NCI-H1105 (cell line): ENCODE results near the gene ZNF217.
"Not testable (repeated sequence)": the region's sequence is repeated elsewhere in the genome, so short reads cannot be mapped to it uniquely, and the experiment has no call there.

ENCODE experiments used
- DNase-seq: peaks from one replicate; lab custom pipeline; 2025; lab: John Stamatoyannopoulos, UW

ZNF217 gene

DNA sequence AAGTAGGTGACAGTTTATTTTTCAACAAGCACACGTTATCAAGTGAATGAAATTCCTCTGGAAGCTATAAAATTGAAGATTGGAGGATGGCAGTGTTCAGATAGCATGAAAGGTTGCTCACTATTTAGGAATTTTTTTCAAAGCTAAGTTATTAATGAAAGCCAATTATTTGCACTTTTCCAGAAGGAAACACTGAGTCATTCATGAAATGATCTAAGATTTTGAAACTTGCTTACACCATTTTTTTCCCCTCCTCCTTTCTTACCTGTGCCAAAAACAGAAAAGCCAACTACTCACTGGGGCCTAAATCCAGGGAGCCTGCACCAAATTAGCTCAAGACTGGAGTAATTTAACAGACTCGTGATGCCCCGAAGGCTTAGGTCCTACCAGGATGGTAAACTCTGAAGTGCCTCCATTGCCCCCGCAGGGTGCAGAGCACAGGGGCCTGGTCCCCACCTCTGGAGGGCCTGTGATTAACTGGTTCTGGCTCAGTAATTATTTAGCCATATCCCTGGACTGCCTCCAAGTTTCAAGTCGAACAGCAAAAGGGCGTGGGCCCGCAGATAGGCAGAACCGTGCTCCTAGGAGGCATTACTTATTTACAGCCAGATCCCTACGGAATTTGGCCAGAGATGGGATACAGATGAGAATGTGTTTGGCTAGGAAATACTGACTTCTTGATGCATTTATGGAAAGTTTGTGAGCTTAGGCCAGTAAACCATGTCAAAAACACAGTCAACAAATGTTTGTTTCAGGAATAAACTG lies 28.0 kb upstream of the ZNF217 start:
- DNase-seq = peak; percentile 44

DNA sequence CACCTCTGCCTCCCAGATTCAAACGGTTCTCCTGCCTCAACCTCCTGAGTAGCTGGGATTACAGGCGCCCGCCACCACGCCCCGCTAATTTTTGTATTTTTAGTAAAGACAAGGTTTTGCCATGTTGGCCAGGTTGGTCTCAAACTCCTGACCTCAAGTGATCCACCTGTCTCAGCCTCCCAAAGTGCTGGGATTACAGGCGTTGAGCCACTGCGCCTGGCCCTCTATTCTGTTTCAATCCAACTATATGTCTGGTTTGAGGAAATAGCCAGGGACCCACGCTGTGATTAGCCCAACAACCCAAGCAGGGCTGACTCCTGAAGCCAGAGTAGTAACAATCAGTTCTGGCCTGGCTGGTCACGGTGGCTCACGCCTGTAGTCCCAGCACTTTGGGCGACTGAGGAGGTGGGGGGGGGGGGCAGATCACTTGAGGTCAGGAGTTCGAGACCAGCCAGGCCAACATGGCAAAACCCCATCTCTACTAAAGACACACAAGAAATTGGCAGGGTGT lies 24.9 kb upstream of the ZNF217 start:
- DNase-seq = not testable (repeated sequence)

DNA sequence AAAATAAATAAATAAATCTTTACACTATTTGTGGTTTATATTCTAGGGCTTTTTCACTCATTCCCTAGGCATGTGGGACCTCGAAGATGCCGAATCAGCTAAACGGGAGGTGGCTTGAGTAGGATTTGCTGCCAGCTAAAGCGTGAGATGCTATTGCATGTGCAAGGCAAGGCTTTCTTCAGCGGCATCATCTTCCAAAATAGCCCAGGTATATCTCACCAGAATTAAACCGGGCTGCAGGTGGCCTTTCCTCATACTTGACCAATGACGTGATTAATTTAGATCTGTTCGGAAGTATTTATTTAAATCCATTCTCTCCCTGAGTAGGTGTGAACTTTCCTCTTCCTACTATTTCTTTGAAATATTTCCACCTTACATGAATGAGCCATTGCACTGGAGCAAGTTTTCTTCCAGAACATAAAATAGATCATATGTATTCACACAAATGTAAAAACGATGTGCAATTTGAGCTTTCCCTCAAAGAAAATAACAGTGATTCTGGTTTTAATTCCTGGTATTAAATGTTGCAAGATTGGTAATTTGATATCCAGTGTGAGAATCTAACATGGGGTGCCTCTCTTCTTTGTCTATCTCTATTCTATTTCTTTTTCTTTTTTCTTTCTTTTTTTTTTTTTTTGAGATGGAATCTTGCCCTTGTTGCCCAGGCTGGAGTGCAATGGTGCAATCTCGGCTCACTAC lies 24.3 kb upstream of the ZNF217 start:
- DNase-seq = no peak

GRCh38 chr20:53616489-53616888 lies 22.9 kb upstream of the ZNF217 start:
- not testable (repeated sequence) for DNase-seq

GRCh38 chr20:53613748-53614147 lies 20.1 kb upstream of the ZNF217 start:
- DNase-seq = no peak

DNA sequence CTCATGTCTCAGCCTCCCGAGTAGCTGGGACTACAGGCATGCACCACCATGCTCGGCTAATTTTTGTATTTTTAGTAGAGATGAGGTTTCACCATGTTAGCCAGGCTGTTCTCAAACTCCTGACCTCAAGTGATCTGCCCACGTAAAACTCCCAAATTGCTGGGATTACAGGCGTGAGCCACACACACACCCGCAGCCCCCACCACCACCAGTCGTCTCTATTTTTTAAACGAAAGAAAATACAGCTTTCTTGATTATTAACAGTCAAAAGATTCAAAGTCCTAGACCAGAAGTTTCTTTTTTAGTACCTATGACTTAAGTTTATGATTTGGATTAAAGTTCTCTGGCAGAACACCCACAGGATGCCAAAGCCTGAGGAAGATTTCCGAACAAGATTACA lies 18.6 kb upstream of the ZNF217 start:
- not testable (repeated sequence) for DNase-seq

GRCh38 chr20:53611449-53611894 lies 17.8 kb upstream of the ZNF217 start:
- no peak for DNase-seq

DNA sequence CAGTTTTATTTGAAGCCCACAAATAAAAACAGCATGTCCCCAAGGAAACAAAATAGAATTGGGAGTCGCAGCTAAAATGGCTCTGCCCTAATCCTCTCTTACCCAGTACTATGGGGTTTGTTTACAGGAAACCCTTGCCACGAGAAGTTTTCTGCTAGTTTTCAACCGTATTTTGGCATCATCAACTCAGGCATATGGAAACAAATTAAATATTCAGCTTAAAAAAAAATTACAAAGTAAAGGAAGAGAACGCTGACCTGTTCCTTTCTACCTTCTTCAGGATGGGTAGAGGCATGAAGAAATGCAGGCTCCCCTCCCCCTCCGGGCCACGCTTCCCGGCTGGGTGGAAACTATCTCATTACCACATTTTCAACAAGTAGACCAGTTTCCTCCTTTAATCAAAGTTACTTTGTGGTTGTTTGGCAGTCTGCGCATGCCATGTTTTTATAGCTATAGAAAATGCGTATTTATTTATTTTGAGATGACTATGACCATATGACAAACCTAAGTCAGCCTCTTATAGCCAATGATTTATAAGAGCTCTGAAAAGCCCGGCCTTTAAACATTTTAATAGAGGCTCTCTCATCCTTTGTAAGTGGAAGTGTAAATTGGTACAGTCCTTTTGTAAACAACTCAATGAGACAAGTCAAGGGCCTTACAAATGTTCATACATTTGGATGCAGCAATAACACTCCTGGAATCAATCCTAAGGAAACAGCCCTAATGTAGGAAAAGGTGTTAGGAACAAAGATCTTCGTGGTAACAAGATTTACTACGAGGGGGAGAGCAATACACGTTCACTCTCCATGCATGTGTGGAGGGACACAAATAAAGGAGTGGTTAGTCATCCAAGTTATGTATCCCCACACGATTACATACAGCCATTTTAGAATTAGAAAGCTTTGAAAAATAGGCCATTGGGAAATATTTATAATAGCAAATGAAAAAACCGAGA lies 16.1 kb upstream of the ZNF217 start:
- peak; percentile 47 for DNase-seq

DNA sequence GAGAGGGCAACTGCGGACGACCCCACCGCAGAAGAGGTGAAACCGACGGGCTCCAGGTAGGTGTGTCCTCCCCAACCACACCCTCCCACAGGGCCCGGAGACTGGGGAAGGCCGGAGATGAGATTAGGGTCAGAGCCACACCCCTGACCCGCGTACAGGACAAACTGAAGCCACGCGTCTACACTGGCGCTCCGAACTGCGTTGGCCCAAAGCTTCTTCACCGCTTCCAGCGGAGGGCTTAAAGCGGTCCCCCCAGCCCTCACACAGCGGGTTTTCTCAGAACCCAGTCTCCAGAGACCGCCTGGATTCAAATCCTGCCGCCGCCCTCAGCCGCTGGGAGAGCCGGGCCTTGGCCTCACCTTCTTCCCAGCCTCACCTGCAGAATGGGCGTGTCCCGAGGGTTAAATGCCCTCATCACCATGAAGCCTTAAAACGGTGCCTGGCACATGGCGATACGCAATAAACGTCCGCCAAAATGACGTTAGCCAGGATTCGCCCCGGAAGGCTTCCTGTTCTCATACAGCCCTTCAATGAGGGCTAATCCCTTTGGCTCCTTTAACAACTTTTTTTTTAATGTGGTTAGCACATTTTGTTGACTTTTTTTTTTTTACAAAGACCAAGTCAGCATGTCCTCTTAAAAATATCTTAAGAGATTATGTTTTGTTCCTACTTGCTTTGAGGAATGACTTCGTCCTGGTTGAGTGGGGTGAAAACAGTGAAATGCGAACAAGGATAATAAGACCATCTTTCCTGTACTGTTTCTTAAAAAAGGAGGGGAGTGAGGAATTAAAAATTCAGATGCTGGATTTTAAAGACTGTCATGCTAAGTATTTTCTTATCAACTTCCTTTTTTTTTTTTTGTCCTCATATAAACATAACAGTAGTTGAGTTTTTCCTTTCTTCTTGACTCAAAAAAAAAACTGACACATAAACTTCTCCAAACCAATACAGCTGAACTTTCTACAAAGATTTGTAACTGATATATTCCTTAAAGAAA lies 15.1 kb upstream of the ZNF217 start:
- DNase-seq = no peak

DNA sequence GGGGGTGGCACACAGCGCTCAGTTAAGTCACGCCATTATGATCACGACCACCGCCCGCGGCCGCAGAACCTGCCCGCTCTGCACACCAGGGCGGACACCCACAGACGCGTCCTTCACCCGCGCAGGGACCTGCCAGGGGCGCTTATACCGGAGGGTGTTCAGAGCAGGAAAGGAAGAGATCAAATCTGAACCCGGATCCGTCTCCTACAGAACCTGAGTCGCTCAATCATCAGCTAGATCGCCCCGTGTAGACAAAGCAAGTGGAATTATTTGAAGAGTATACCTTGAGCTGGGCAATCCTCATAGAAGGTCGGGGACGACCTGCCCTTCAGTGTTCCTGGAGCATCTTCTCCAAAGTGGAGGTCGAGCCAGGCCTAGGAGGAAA lies 14.4 kb upstream of the ZNF217 start:
- DNase-seq = no peak

GRCh38 chr20:53606364-53606985 lies 12.8 kb upstream of the ZNF217 start:
- no peak for DNase-seq

GRCh38 chr20:53605401-53605800 lies 11.8 kb upstream of the ZNF217 start:
- DNase-seq = not testable (repeated sequence)

GRCh38 chr20:53604846-53605245 lies 11.2 kb upstream of the ZNF217 start:
- not testable (repeated sequence) for DNase-seq

DNA sequence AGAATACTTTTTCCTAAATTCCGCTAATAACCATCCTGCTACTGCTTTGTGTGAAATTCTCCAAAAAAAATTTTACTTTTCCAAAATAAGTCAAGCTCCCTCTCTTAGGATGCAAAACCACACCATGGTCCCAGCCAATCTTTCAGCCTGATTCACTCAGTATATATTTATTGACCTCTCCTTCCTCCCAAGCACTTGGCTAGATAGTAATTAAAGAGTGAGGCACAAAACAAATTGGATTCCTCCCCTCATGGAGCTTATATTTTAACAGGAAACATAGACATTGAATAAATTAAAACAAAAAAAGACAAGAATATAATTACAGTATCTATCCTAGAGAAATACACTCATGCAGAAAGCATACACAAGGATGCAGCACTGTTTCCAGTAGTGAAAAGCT lies 9.0 kb upstream of the ZNF217 start:
- no peak for DNase-seq

- no peak for DNase-seq
Measured at GRCh38 chr20:53599910-53600632, 6.4 kb upstream of the ZNF217 start.

- DNase-seq = no peak
Measured at GRCh38 chr20:53599378-53599777, 5.7 kb upstream of the ZNF217 start.

DNA sequence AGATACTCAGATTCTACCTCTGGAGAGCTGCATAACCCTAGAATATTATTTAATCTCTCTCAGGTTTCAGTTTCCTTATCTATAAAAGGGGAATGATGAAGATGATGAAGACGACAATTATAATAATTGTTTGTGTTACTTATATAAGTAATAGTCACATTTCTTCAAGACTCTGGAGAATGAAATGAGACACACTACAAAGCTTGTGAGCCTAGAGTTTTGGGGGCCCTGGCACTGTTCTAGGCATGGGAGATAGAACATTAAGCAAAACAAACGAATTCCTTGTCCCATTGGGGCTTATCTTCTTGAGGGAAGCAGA lies 5.4 kb upstream of the ZNF217 start:
- no peak for DNase-seq

DNA sequence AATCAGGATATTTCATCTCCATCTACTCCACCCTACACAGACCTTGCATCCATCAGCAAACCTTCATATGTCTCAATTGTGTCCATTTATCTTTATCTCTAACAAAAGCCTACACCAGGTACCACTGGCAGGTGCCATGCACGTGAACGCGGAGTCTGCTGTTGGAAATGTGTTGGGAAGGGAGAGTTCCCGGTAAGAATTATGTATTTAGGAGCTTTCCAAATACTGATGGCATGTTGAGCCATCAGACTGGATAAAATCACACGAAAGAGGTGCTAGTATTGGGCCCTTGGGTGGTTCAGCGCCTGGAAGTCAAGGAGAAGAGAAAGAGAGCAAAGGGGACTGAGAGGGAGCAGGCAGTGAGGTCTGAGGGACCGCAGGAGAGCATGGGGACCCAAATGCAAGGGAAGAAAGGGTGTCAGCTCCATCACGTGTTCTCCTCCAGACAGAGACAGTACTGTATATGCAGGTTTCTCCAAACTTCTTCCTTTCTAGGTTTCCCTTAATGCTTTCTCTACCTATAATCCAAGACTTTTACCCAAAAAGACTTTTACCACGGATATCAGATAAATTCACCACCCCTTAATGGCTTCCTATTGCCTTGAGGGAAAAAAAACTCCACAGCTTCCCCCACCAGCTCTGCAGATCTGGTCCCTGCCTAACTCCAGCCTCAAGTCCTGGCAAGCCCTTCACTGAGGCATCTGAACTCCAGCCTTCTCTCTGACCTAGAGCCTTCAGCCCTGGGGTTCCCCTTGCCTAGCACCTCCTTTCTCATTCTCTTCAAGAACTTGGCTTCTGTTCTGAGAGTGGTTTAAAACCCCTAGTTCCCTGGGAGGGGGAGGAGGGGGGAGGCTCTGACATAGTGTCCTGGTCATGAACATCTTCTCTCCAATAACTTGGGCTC lies 4.8 kb upstream of the ZNF217 start:
- no peak for DNase-seq
